CD8-positive, alpha-beta T cell (primary cell): ENCODE results near the gene SSX2B. TPM values are rescaled to one million over a fixed set of nuclear protein-coding genes. Genes with fewer than 3 reads are reported as not detected.

Experiments
- total RNA-seq, 46 experiments: library from RNA in 2 of 46; stranded (reverse) in 2 of 46; gene quantifications; one replicate each; pipeline ENCODE4 v1.2.3 and lab custom pipeline; 2021 to 2026

Gene SSX2B
- total RNA-seq, 2 experiments from 2014 or later: not detected

Other genes with a start within 250 kb of the SSX2B start
- gene XAGE1B, start 234.2 kb upstream of the SSX2B start, total RNA-seq: not detected
- not detected for gene SSX7, start 96.4 kb upstream of the SSX2B start, total RNA-seq
- not detected for gene SSX2, start 44.1 kb upstream of the SSX2B start, total RNA-seq
- not detected for gene SPANXN5, start 46.2 kb downstream of the SSX2B start, total RNA-seq
- gene XAGE5, start 60.0 kb downstream of the SSX2B start, total RNA-seq: not detected
- gene XAGE3, start 116.8 kb downstream of the SSX2B start, total RNA-seq: not detected
- 1 to 10 TPM; 8.4 to 8.8 TPM for gene FAM156B, start 146.1 kb downstream of the SSX2B start, total RNA-seq
- 10 to 100 TPM in 1 of 2 experiments, 1 to 10 TPM in 1; 9.7 to 11.4 TPM for gene FAM156A, start 207.3 kb downstream of the SSX2B start, total RNA-seq